ENCODE results near the gene U2AF2.

DNA sequence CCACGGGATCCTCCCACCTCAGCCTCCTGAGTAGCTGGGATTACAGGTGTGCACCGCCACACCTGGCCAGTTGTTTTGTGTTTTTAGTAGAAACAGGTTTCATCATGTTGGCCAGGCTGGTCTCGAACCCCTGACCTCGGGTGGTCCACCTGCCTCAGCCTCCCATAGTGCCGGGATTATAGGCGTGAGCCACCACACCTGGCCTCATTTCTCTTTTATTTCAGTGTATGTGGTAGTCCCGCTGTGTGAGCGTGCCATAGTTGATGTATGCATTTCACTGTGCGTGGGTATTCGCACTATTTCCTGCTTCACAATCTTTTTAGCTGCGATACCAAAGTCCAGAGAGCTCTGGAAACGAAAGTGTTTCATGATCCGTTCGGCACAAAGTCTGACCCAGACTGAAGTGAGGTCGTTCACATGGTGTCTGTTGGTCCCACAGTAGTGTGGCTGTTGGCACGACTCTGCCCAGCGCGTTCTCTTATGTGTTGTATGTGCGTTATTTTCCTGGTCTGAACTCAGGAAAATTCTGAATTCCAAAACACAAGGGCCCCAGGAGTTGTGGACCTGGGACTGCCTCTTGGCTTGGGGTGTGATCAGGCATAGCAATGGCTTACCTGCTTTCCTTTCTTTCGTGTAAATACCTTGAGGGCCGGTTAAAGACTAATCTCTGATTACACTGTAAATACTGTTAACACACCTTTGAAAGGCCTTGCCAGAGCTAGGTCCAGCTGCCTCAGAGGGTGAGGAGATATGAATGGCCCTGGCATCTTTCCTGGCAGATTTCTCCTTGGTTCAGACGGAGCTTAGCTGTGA, 28.8 kb downstream of the U2AF2 start:
- no peak for TF ChIP-seq EP300 (IDR thresholded peaks at IDR 0.05)
- TF ChIP-seq POLR2A (IDR thresholded peaks at IDR 0.05): no peak
- TF ChIP-seq CTCF (IDR thresholded peaks at IDR 0.05): no peak
